ENCODE measurements around the gene PPBP.

- no peak for TF ChIP-seq SP1 (IDR thresholded peaks at IDR 0.05)
- TF ChIP-seq CTCF (IDR thresholded peaks at IDR 0.05; ENCODE audit: low read depth, low read length, missing input control) = no peak
- TF ChIP-seq REST (IDR thresholded peaks at IDR 0.05) = no peak
- no peak for TF ChIP-seq YY1 (IDR thresholded peaks at IDR 0.05)
These were observed 21.3 kb upstream of the PPBP start for GRCh38 chr4:74009307-74009706.
